ENCODE measurements around the gene DMBX1. TPM values are rescaled to one million over a fixed set of nuclear protein-coding genes. Genes with fewer than 3 reads are reported as not detected.

The DMBX1 gene
- polyA plus RNA-seq, 4 donors = 0.01 TPM; not detected in 3

DNA sequence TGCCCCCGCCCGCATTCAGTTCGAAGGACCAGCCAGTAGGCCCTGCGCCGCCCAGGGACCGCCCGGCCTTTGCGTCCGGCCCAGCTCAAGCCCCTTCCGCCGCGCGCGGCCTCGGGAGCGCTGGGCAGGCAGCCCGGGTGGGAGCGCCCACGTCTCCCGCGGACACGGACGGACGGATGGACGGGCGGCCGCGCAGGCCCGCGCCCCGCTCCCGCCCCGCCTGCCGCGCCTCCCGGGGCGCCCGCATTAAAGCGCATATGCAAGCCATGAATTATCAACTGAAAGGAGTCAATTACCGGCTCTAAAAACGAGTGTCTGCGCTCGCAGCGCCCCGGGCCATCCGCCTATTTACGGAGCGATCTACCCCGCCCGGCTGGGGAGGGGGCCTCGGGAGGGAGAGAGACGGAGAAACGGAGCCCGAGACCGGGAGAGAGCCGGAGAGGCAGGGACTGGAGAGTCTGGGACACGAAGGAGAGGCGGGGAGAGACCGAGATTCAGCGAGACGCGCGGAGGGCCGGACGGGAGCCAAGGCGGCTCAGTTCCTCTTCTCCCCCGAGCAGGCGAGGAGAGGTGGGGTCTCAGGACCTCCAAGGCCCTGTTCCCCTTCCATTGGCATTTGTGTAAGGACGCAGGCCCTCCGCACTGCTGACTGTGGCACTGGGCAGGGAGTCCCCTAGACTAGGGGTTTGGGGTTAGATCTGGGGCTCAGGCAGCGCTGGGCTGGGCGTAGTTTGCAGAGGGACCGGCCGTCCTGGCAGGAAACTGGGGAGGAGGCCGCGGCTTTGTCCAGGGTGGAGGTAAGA is 41.3 kb upstream of the DMBX1 start:
- Histone ChIP-seq H3K9me3 (ENCODE audit: control insufficient read depth in 2 of 2, insufficient read depth in 1 of 2, low read depth in 1 of 2, low read length in 1 of 2) (no peaks in the 10 kb centered on the region), H3K27ac (ENCODE audit: low read depth in 1 of 3, low read length in 2 of 3) (no peak overlapping the region), H3K4me3 (ENCODE audit: low read depth in 1 of 3, low read length in 3 of 3) (peak overlapping the region in 1 of 3 donors; percentile 7), H3K36me3 (ENCODE audit: control insufficient read depth in 3 of 3, insufficient read depth in 2 of 3, low read depth in 1 of 3, low read length in 3 of 3) (no peaks in the 10 kb centered on the region), H3K4me1 (ENCODE audit: control insufficient read depth in 3 of 3, insufficient read depth in 2 of 3, low read depth in 1 of 3, low read length in 2 of 3) (no peaks in the 10 kb centered on the region), H3K27me3 (ENCODE audit: control insufficient read depth in 3 of 3, insufficient read depth in 3 of 3, low read length in 3 of 3) (peaks cover 13 to 85% (median 34%) of the 10 kb centered on the region in 3 donors)
- 3 to 5% (median 4%) methylated on average over 56 to 76 of the region's 76 CpGs for WGBS, 3 donors
- DNase-seq (peak in 1 of 2 donors; percentile 31), FAIRE-seq (no peak)

DNA sequence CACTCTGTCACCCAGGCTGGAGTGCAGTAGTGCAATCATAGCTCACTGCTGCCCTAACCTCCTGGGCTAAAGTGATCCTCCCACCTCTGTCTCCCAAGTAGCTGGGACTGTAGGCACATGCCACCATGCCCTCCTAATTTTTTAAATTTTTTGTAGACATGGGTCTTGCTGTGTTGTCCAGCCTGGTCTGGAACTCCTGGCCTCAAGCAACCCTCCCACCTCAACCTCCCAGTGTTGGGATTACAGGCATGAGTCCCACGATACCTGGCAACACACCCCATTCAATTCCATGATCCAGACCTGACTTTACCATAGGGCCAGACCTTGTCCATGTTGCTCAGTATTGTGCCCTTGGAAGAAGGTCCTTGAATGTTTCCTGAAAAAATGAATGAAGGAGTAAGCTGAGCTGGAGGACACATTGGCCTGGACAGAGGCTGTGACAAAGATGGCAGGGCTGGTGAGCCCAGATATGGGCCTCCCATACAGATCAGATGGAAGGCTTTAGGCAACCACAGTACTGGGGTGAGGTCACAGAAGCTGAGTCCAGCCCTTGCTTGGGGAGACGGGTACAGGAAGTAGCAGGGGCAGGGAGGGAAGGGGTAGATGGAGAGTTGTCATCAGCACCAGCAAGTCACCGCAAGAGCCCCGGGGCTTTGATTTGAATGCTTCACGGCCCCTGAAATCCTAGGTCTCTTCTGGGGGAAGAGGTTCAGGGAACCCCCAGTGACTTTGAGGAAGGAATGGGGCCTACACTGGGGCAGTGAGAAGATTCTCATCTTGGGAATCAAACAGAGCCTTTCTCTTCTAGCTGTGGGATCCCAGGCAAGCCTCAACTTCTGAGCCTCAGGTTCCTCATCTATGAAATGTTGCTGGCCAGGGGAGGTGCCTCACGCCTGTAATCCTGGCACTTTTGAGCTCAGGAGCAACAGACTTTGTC is 40.1 kb upstream of the DMBX1 start:
- Histone ChIP-seq H3K36me3 (ENCODE audit: control insufficient read depth in 3 of 3, insufficient read depth in 2 of 3, low read depth in 1 of 3, low read length in 3 of 3) (no peaks in the 10 kb centered on the region), H3K4me3 (ENCODE audit: low read depth in 1 of 3, low read length in 3 of 3) (no peak overlapping the region), H3K9me3 (ENCODE audit: control insufficient read depth in 2 of 2, insufficient read depth in 1 of 2, low read depth in 1 of 2, low read length in 1 of 2) (no peaks in the 10 kb centered on the region), H3K4me1 (ENCODE audit: control insufficient read depth in 3 of 3, insufficient read depth in 2 of 3, low read depth in 1 of 3, low read length in 2 of 3) (no peaks in the 10 kb centered on the region), H3K27me3 (ENCODE audit: control insufficient read depth in 3 of 3, insufficient read depth in 3 of 3, low read length in 3 of 3) (peaks cover 13 to 96% (median 34%) of the 10 kb centered on the region in 3 donors), H3K27ac (ENCODE audit: low read depth in 1 of 3, low read length in 2 of 3) (no peak overlapping the region)
- 62 to 76% (median 68%) methylated on average over 6 of the region's 6 CpGs for WGBS, 3 donors
- no peak for DNase-seq
- FAIRE-seq = no peak

DNA sequence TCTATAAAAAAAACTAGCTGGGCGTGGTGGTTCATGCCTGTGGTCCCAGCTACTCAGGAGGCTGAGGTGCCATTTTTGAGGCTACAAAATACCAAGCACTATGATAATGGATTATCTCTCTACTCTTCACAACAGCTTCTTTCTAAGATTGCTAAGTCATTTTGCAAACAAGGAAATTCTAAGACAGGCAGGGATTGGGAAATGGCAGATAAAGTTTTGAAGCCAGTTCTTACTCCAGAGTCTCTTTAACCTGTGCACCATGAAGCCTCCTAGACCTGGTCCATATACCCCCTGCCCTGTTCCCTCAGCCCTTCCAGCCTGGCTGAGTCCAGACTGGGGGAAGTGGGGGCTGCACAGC is 39.5 kb upstream of the DMBX1 start:
- Histone ChIP-seq H3K27ac (ENCODE audit: low read depth in 1 of 3, low read length in 2 of 3) (no peak overlapping the region), H3K4me1 (ENCODE audit: control insufficient read depth in 3 of 3, insufficient read depth in 2 of 3, low read depth in 1 of 3, low read length in 2 of 3) (no peaks in the 10 kb centered on the region), H3K36me3 (ENCODE audit: control insufficient read depth in 3 of 3, insufficient read depth in 2 of 3, low read depth in 1 of 3, low read length in 3 of 3) (no peaks in the 10 kb centered on the region), H3K9me3 (ENCODE audit: control insufficient read depth in 2 of 2, insufficient read depth in 1 of 2, low read depth in 1 of 2, low read length in 1 of 2) (no peaks in the 10 kb centered on the region), H3K27me3 (ENCODE audit: control insufficient read depth in 3 of 3, insufficient read depth in 3 of 3, low read length in 3 of 3) (peaks cover 13 to 97% (median 35%) of the 10 kb centered on the region in 3 donors), H3K4me3 (ENCODE audit: low read depth in 1 of 3, low read length in 3 of 3) (no peak overlapping the region)
- DNase-seq = no peak
- FAIRE-seq = no peak
- 29 to 72% (median 48%) methylated on average over 1 of the region's 1 CpG for WGBS, 3 donors

DNA sequence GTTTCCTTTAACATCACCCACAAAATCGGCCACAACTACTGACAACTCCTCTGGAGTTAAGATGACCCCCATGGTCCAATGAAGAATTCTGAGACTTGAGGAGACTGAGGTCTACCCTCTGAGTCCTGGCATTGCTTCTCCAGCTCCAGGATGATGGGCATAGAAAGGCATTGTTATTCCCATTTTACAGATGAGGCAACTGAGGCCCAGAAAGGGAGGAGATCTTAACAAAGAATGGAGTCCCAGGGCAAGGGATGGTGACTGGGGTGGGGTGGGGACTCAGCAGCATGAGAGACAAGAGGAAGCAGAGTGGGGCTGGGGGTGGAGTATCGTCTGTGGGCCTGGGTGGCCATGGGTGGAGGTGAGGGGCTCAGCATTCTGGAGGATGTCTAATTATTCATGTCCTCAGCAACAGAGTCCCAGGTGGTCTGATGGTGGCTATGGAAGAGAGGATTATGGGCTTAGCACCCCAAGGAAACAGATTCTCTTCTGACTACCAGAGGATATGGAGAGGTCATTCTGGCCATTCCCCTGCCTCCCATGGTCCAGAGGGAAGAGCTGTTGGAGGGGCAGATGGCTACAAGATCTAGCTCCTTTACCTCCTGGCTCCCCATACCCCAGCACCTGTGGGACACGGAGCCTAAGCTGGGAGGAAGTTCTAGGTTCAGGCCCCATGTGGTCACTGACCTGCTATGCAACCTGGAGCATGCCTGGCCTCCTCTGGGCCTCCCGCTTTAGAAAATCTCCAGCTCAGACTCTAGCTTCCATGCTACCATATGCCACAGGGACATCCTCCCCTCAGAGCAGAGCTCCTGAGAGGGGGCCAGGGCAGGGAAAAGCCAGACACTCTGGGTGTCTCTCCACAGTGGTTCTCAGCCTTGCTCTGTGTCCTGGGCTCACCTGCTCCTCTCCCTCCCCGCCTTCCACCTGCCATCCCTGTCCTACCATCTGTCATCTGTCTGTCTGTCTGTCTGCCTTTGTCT is 37.4 kb upstream of the DMBX1 start:
- Histone ChIP-seq H3K36me3 (ENCODE audit: control insufficient read depth in 3 of 3, insufficient read depth in 2 of 3, low read depth in 1 of 3, low read length in 3 of 3) (no peaks in the 10 kb centered on the region), H3K9me3 (ENCODE audit: control insufficient read depth in 2 of 2, insufficient read depth in 1 of 2, low read depth in 1 of 2, low read length in 1 of 2) (no peaks in the 10 kb centered on the region), H3K27ac (ENCODE audit: low read depth in 1 of 3, low read length in 2 of 3) (no peak overlapping the region), H3K27me3 (ENCODE audit: control insufficient read depth in 3 of 3, insufficient read depth in 3 of 3, low read length in 3 of 3) (peaks cover 13 to 84% (median 33%) of the 10 kb centered on the region in 3 donors), H3K4me1 (ENCODE audit: control insufficient read depth in 3 of 3, insufficient read depth in 2 of 3, low read depth in 1 of 3, low read length in 2 of 3) (no peaks in the 10 kb centered on the region), H3K4me3 (ENCODE audit: low read depth in 1 of 3, low read length in 3 of 3) (no peak overlapping the region)
- no peak for DNase-seq
- FAIRE-seq = no peak
- WGBS, 3 donors = 70 to 77% (median 71%) methylated on average over 5 of the region's 5 CpGs

DNA sequence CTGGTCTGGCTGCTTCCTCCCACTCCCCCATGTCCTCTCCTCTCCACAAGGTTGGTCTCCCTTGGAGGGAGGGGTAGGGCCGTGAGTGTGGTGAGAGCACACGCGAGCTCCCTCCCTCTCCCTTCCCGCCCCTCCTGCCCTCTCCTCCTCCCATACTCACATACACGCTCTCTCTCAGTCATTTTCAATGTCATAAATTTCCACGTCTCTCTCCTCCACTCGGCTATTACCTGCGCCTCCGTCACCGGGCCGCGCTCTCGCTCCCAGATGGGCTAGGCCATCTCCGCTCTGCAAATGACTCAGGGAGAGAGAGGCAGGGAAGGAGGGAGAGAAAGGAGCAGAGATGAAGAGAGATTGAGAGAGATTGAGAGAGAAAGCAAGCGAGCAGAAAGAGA is 36.7 kb upstream of the DMBX1 start:
- Histone ChIP-seq H3K4me1 (ENCODE audit: control insufficient read depth in 3 of 3, insufficient read depth in 2 of 3, low read depth in 1 of 3, low read length in 2 of 3) (no peaks in the 10 kb centered on the region), H3K4me3 (ENCODE audit: low read depth in 1 of 3, low read length in 3 of 3) (no peak overlapping the region), H3K9me3 (ENCODE audit: control insufficient read depth in 2 of 2, insufficient read depth in 1 of 2, low read depth in 1 of 2, low read length in 1 of 2) (no peaks in the 10 kb centered on the region), H3K36me3 (ENCODE audit: control insufficient read depth in 3 of 3, insufficient read depth in 2 of 3, low read depth in 1 of 3, low read length in 3 of 3) (no peaks in the 10 kb centered on the region), H3K27me3 (ENCODE audit: control insufficient read depth in 3 of 3, insufficient read depth in 3 of 3, low read length in 3 of 3) (peaks cover 7 to 78% (median 26%) of the 10 kb centered on the region in 3 donors), H3K27ac (ENCODE audit: low read depth in 1 of 3, low read length in 2 of 3) (no peak overlapping the region)
- WGBS, 3 donors = 47 to 62% (median 62%) methylated on average over 15 of the region's 15 CpGs
- DNase-seq (no peak), FAIRE-seq (no peak)

DNA sequence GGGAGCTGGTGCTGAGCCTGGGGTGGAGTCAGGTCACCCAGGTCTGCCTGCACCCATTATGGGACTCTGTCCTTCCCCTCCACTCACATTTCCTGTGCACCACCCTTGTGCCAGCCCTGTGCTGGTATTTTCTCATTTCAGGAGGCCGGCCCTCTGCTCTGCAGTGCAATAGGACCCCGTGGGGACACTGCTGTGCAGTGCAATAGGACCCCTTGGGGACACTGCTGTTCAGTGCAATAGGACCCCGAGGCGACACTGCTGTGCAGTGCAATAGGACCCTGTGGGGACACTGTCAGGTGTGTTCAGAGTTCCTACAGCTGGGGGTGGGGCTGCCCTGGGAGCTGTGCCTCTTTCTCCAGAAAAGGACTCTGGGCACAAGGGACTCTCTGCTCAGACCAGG is 36.2 kb upstream of the DMBX1 start:
- H3K27me3 ChIP-seq (ENCODE audit: control insufficient read depth in 3 of 3, insufficient read depth in 3 of 3, low read length in 3 of 3) = peaks cover 3 to 75% (median 26%) of the 10 kb centered on the region in 3 donors

DNA sequence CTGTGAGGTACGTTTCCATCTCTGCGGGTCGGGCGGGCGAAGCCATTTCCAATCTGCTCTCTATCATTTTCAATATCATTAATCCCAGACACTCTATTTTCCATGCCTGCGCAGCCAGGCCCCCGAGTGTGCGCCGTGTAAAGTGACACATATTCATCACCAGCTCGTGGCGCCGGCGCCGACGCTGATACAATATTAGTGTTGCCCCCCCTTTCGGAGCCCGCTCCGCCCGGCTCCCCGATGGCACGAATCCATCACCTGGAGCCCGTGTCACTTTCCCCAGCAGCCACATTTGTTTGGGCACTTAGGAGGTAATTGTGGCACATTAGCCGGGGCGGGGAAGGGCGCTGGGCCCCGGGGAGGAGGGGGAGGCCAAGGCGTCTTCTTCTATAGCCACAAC is 33.7 kb upstream of the DMBX1 start:
- Histone ChIP-seq H3K36me3 (ENCODE audit: control insufficient read depth in 3 of 3, insufficient read depth in 2 of 3, low read depth in 1 of 3, low read length in 3 of 3) (no peaks in the 10 kb centered on the region), H3K27ac (ENCODE audit: low read depth in 1 of 3, low read length in 2 of 3) (no peak overlapping the region), H3K4me1 (ENCODE audit: control insufficient read depth in 3 of 3, insufficient read depth in 2 of 3, low read depth in 1 of 3, low read length in 2 of 3) (no peaks in the 10 kb centered on the region), H3K27me3 (ENCODE audit: control insufficient read depth in 3 of 3, insufficient read depth in 3 of 3, low read length in 3 of 3) (peaks cover 3 to 74% (median 10%) of the 10 kb centered on the region in 3 donors), H3K9me3 (ENCODE audit: control insufficient read depth in 2 of 2, insufficient read depth in 1 of 2, low read depth in 1 of 2, low read length in 1 of 2) (no peaks in the 10 kb centered on the region), H3K4me3 (ENCODE audit: low read depth in 1 of 3, low read length in 3 of 3) (no peak overlapping the region)
- FAIRE-seq (no peak), DNase-seq (no peak)
- 89 to 91% (median 90%) methylated on average over 27 of the region's 27 CpGs for WGBS, 3 donors

More for the DNA sequence above, 36.2 kb upstream of the DMBX1 start:
- Histone ChIP-seq H3K36me3 (ENCODE audit: control insufficient read depth in 3 of 3, insufficient read depth in 2 of 3, low read depth in 1 of 3, low read length in 3 of 3) (no peaks in the 10 kb centered on the region), H3K4me1 (ENCODE audit: control insufficient read depth in 3 of 3, insufficient read depth in 2 of 3, low read depth in 1 of 3, low read length in 2 of 3) (no peaks in the 10 kb centered on the region), H3K4me3 (ENCODE audit: low read depth in 1 of 3, low read length in 3 of 3) (no peak overlapping the region), H3K9me3 (ENCODE audit: control insufficient read depth in 2 of 2, insufficient read depth in 1 of 2, low read depth in 1 of 2, low read length in 1 of 2) (no peaks in the 10 kb centered on the region), H3K27ac (ENCODE audit: low read depth in 1 of 3, low read length in 2 of 3) (no peak overlapping the region)
- WGBS, 3 donors = 53 to 73% (median 71%) methylated on average over 4 of the region's 4 CpGs
- DNase-seq = no peak
- no peak for FAIRE-seq

All from small intestine (tissue), 7 donors.